ENCODE data around the gene C1S. TPM values are rescaled to one million over a fixed set of nuclear protein-coding genes. Genes with fewer than 3 reads are reported as not detected.

C1S gene
- total and polyA plus RNA-seq, 9 of the 15 experiments (the other 6 are each of a cell fraction or from before 2014, with no cell fraction given), result 0.08 to 0.84 (median 0.27) TPM

- no peak for ATAC-seq
- FAIRE-seq, result no peak
- in situ Hi-C loops (cut with MboI), result no loop called here
- no peak overlapping the region for H3K4me2 ChIP-seq (ENCODE audit: insufficient read depth, low read length)
- no peak for DNase-seq (ENCODE audit: extremely low read depth in 1 of 4, low spot score in 3 of 4)
- ChIA-PET POLR2A (interaction anchor here (0.7 to 1.3 kb wide), 2 partner anchors 8 to 129 kb away, joined by 3 to 4 read pairs; partner anchors contain the start of gene EMG1), CTCF (ENCODE audit: low intra/inter-chr PET ratio) (no interaction called here)
- peaks cover 0 to 11% of the 10 kb centered on the region in 2 experiments; a peak in 2 of 5 replicates for H3K4me1 ChIP-seq (replicated peaks in 1 of 2; ENCODE audit: control insufficient read depth in 2 of 2, insufficient read depth in 2 of 2, low read length in 2 of 2)
- no TSS peak for BruUV-seq (replicated peaks)
- no peak overlapping the region for H3K27ac ChIP-seq (ENCODE audit: extremely low read depth, low read depth, low read length)
- H3K79me2 ChIP-seq (ENCODE audit: control insufficient read depth, insufficient read depth, low read length), result peaks cover 3% of the 10 kb centered on the region; the same call in 1 of the 3 replicates
- intact Hi-C loops (cut with micrococcal nuclease), result no loop called here
- no peaks in the 10 kb centered on the region for H3K9me1 ChIP-seq (ENCODE audit: control insufficient read depth, insufficient read depth, low read length)
- no peak overlapping the region for H2AFZ ChIP-seq (ENCODE audit: low read depth, low read length)
- TF ChIP-seq SETDB1 (IDR thresholded peaks at IDR 0.05; ENCODE audit: low read length), result no peak
- TF ChIP-seq ZNF766 (CRISPR knock-in tag; conservative IDR thresholded peaks at IDR 0.05), result no peak
- TF ChIP-seq ELK1 (CRISPR knock-in tag; IDR thresholded peaks at IDR 0.05), result no peak
- TF ChIP-seq ZBTB26 (CRISPR knock-in tag; IDR thresholded peaks at IDR 0.05), result no peak
- TF ChIP-seq TGIF2 (CRISPR knock-in tag; IDR thresholded peaks at IDR 0.05), result no peak
- TF ChIP-seq TAL1 (IDR thresholded peaks at IDR 0.05), result no peak
- no peak for TF ChIP-seq RBM34 (IDR thresholded peaks at IDR 0.05; ENCODE audit: borderline replicate concordance, insufficient read depth, low read length)
- no peak for TF ChIP-seq STAT5A (IDR thresholded peaks at IDR 0.05; ENCODE audit: borderline replicate concordance, low read length)
- no peak for TF ChIP-seq NFXL1 (CRISPR knock-in tag; IDR thresholded peaks at IDR 0.05)
- TF ChIP-seq HMGN3 (IDR thresholded peaks at IDR 0.05; ENCODE audit: borderline replicate concordance, extremely low read depth, insufficient read length, low read depth, low read length), result no peak
- no peak for TF ChIP-seq HNRNPUL1 (IDR thresholded peaks at IDR 0.05; ENCODE audit: low read length)
- TF ChIP-seq ZNF449 (CRISPR knock-in tag; IDR thresholded peaks at IDR 0.05), result no peak
- no peak for TF ChIP-seq ZBTB11 (CRISPR knock-in tag; IDR thresholded peaks at IDR 0.05)
- H3K36me3 ChIP-seq (ENCODE audit: control insufficient read depth, insufficient read depth, low read length), result peaks cover 30% of the 10 kb centered on the region; the same call in 2 of the 3 replicates
- no peaks in the 10 kb centered on the region for H4K20me1 ChIP-seq (replicated peaks; ENCODE audit: control insufficient read depth, insufficient read depth, low read length)
- no peaks in the 10 kb centered on the region for H3K27me3 ChIP-seq (ENCODE audit: control insufficient read depth in 2 of 2, insufficient read depth in 2 of 2, low read length in 2 of 2)
- H3K9me3 ChIP-seq (replicated peaks; ENCODE audit: control insufficient read depth, insufficient read depth, low read depth, low read length), result no peaks in the 10 kb centered on the region
- 84% methylated on average over 4 of the region's 4 CpGs for WGBS (ENCODE audit: insufficient coverage, low coverage, missing lambda C conversion rate)
- H3K4me3 ChIP-seq, result no peak overlapping the region
- no peak overlapping the region for H3K9ac ChIP-seq (ENCODE audit: insufficient read depth in 1 of 2, low read depth in 2 of 2, low read length in 2 of 2)
Observed at GRCh38 chr12:7100239-7100638, 39.7 kb downstream of the C1S start.

All from K562 (cell line).